Measurements from ENCODE around the gene STPG4.

DNA sequence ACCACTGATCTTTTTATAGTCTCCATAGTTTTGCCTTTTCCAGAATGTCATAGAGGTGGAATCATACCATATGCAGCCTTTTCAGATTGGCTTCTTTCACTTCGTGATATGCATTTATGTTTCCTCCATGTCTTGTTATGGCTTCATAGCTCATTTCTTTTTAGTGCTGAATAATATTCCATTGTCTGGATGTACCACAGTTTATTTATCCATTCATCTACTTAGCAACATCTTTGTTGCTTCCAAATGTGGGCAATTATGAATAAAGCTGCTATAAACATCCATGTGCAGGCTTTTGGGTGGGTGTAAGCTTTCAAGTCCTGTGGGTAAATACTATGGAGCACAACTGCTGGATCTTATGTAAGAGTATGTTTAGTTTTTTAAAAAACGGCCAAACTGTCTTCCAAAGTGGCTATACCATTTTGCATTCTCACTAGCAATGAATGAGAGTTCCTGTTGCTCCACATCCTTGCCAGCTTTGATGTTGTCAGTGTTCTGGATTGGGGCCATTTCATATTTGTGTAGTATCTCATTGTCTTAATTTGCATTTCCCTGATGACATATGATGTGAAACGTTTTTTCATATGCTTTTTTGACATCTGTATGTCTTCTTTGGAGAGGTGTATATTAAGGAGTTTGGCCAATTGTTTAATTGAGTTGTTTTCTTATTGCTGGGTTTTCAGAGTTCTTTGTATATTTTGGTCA lies 20.6 kb downstream of the STPG4 start:
- TF ChIP-seq EZH2 (IDR thresholded peaks at IDR 0.05; ENCODE audit: insufficient read depth, poor library complexity, severe bottlenecking): no peak
- TF ChIP-seq EZH2phosphoT487 (IDR thresholded peaks at IDR 0.05; ENCODE audit: insufficient read depth, low read depth): no peak

Data from GM23248 (cell line).